ENCODE measurements around the gene AGO4.

GRCh38 chr1:35857830-35858229 is 50.0 kb downstream of the AGO4 start:
- TF ChIP-seq POLR2A (IDR thresholded peaks at IDR 0.05) = no peak
- no peak for TF ChIP-seq CTCF (IDR thresholded peaks at IDR 0.05)
- no peak for TF ChIP-seq POLR2AphosphoS5 (IDR thresholded peaks at IDR 0.05)
